Right ventricle myocardium inferior (tissue), 1 donor: ENCODE results near the gene TBC1D5. TPM values are rescaled to one million over a fixed set of nuclear protein-coding genes. Genes with fewer than 3 reads are reported as not detected.
"Not testable (repeated sequence)": the region's sequence is repeated elsewhere in the genome, so short reads cannot be mapped to it uniquely, and the experiment has no call there.

ENCODE experiments used
- ATAC-seq: fragments of 200-7000 bp; cut with Tn5 transposase; one replicate; pipeline ENCODE4 v1.9.1; 2020; ENCODE audit warnings: mild to moderate bottlenecking, moderate library complexity
- DNase-seq: peaks from one replicate; pipeline ENCODE4 v3.0.0; 2021; ENCODE audit errors: missing footprints
- intact Hi-C: fragments of 100-400 bp; cut with DNase I; formaldehyde crosslinking; loops from one replicate; pipeline ENCODE4 v1.11.0; 2022
- total RNA-seq: library from RNA; stranded (reverse); fragmentation: NEBNext Ultra II Directional; extraction: Animal tissue kit (Norgen Biotek cat#: 25700); gene quantifications from one replicate; pipeline ENCODE4 v1.2.1, GENCODE V29; 2021
- donor health status: DM: no; HTN: yes; CAD: no; lungs with severe emphysema.

Gene TBC1D5
- total RNA-seq, 1 donor from 2014 or later, result 34.4 TPM

- intact Hi-C loops, result no loop called here
- DNase-seq, result peak; percentile 74
- peak; percentile 28 for ATAC-seq
These were observed 12.0 kb downstream of the TBC1D5 start for GRCh38 chr3:17730318-17730967.

- ATAC-seq (no peak), DNase-seq (no peak)
- intact Hi-C loops, result no loop called here
These were observed 16.1 kb downstream of the TBC1D5 start for GRCh38 chr3:17726313-17726712.

GRCh38 chr3:17725844-17726243, 16.6 kb downstream of the TBC1D5 start:
- DNase-seq, ATAC-seq, intact Hi-C loops: not testable (repeated sequence)

DNA sequence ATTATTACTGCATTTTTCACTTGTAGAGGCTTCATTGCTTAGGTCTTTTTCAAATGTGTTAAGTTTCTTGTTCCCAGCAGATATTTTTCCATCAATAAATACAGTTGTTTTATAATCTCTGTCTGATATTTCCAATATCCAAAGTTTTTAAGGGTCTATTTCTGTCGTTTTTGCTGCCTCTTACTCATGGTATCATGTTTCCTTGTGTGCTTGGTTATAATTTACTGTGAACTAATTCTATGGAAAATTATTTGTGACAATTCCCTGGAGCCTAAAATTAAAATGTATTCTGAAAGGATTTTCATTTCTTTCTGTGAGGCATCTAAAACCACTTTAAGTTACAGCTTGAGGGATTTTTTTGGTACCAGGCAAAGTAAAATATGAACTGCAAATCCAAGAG, 17.5 kb downstream of the TBC1D5 start:
- intact Hi-C loops, result no loop called here
- DNase-seq (no peak), ATAC-seq (no peak)

DNA sequence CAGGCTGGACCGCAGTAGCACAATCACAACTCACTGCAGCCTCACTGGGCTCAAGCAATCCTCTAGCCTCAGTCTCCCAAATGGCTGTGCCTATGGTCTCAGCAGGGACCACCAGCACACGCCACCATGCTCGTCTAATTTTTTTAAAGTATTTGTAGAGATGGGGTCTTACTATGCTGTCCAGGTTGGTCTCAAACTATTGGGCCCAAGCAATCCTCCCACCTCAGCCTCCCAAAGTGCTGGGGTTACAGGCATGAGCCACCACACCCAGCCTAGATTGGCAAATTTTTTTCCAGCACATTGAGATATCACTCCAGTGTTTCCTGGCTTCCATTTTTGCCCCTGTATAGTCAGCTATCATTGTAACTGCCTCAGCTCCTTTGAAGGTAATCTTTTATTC, 18.3 kb downstream of the TBC1D5 start:
- ATAC-seq, result no peak
- intact Hi-C loops, result no loop called here

DNA sequence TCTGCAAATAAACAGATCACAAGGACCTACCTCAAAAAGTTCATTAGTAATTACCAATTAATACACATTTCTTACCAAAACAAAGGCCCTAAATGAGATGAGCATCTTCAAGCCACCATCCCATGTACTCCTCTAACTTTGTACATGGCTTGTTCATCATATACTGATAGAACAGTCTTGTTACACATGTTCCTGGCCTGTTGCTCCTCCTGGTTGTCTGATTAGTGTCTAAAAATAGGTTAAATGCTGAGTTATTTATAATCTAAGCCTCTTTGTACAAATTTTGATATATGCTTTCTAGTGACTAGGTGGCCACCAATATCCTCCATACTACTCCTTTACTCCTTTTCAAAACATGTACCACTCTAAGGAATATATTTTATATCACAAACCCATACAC, 25.0 kb downstream of the TBC1D5 start:
- intact Hi-C loops, result no loop called here
- ATAC-seq (no peak), DNase-seq (no peak)

More for the DNA sequence above, 18.3 kb downstream of the TBC1D5 start:
- DNase-seq, result no peak

- ATAC-seq (no peak), DNase-seq (no peak)
- intact Hi-C loops, result no loop called here
These were observed 28.0 kb downstream of the TBC1D5 start for GRCh38 chr3:17714473-17714872.

- DNase-seq (no peak), ATAC-seq (no peak)
- intact Hi-C loops, result no loop called here
These were observed 33.1 kb downstream of the TBC1D5 start for GRCh38 chr3:17709236-17709810.

GRCh38 chr3:17707813-17708543, 34.5 kb downstream of the TBC1D5 start:
- ATAC-seq, result no peak
- no peak for DNase-seq
- intact Hi-C loops, result no loop called here

- ATAC-seq, intact Hi-C loops: not testable (repeated sequence)
These were observed 36.4 kb downstream of the TBC1D5 start for GRCh38 chr3:17705991-17706390.

GRCh38 chr3:17699815-17700214, 42.6 kb downstream of the TBC1D5 start:
- intact Hi-C loops, ATAC-seq, DNase-seq: not testable (repeated sequence)

More at GRCh38 chr3:17705991-17706390, 36.4 kb downstream of the TBC1D5 start:
- DNase-seq, result not testable (repeated sequence)

- ATAC-seq, intact Hi-C loops, DNase-seq: not testable (repeated sequence)
These were observed 46.8 kb downstream of the TBC1D5 start for GRCh38 chr3:17695665-17696064.

DNA sequence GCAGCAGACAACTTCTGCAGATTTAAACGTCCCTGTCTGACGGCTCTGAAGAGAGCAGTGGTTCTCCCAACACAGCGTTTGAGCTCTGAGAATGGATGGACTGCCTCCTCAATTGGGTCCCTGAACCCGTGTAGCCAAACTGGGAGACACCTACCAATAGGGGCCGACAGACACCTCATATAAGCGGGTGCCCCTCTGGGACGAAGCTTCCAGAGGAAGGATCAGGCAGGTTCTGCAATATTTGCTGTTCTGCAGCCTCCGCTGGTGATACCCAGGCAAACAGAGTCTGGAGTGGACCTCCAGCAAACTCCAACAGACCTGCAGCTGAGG, 48.8 kb downstream of the TBC1D5 start:
- intact Hi-C loops, DNase-seq, ATAC-seq: not testable (repeated sequence)

DNA sequence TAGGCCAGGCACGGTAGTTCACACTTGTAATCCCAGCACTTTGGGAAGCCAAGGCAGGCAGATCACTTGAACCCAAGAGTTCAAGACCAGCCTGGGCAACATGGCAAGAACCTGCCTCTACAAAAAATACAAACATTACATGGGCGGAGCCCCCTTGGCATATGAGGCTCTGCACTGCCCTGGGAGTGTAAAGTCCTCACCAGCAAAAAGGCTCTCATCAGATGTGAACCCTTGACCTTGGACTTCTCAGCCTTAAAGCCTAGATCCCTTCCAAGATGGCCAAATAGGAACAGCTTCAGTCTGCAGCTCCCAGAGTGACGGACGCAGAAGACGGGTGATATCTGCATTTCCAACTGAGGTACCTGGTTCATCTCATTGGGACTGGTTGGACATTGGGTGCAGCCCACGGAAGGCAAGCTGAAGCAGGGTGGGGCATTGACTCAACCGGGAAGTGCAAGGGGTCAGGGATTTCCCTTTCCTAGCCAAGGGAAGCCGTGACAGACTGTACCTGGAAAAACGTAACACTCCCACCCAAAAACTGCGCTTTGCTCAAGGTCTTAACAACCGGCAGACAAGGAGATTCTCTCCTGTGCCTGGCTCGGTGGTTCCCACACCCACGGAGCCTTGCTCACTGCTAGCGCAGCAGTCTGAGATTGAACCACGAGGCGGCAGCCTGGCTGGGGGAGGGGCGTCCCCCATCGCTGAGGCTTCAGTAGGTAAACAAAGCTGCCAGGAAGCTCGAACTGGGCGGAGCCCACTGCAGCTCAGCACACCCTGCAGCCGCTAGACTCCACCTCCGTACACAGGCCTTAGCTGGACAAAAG, 49.4 kb downstream of the TBC1D5 start:
- DNase-seq, ATAC-seq, intact Hi-C loops: not testable (repeated sequence)

- no peak for ATAC-seq
- intact Hi-C loops, result loop anchor here (5.0 kb wide), 1 partner anchor 255 kb away; no protein-coding TSS in a partner anchor
- DNase-seq, result no peak
These were observed 54.9 kb downstream of the TBC1D5 start for GRCh38 chr3:17687566-17687965.

- peak; percentile 79 for ATAC-seq
- intact Hi-C loops, result loop anchor here (5.0 kb wide), 1 partner anchor 254 kb away; no protein-coding TSS in a partner anchor
- DNase-seq, result no peak
These were observed 55.8 kb downstream of the TBC1D5 start for GRCh38 chr3:17686613-17687012.

DNA sequence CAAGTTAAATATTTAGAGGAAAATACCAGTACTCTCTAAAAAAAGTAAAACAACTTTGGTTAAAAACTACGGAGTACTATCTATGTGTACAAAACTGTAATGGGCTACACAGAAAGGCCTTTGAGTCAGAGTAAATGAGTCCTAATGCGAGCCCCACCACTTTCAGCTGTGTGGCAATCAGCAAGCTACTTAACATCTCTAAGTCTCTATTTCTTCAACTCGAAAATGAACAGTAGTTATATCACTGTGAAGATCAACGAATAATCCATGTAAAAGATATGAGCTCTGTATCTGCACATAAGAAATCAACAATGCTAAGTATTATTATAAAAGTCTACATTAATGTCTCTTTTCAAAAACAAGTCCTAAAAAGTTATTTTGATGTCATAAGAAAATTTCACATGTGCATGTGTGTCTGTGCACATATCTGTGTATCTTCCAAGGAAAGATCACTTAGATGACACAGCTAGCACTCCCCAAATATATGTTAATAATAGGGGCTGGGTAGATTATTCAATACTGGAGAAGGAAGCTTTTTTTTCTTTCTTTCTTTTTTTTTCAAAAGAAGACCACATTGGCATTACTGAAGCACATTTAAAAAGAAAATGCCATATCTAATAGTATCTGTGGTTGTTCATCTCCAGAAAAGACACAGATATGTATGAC, 58.8 kb downstream of the TBC1D5 start:
- intact Hi-C loops, result no loop called here
- ATAC-seq, result no peak
- DNase-seq, result no peak

GRCh38 chr3:17680530-17680929, 61.9 kb downstream of the TBC1D5 start:
- intact Hi-C loops, result no loop called here
- DNase-seq (no peak), ATAC-seq (no peak)
